GM19023 (cell line): Measurements from ENCODE around the gene MACROD2.
"Not testable (repeated sequence)": the region's sequence is repeated elsewhere in the genome, so short reads cannot be mapped to it uniquely, and the experiment has no call there.

Source experiments
- ATAC-seq: cut with Tn5 transposase; IDR thresholded peaks from one replicate; pipeline ENCODE4 v1.9.1; 2021; ENCODE audit warnings: mild to moderate bottlenecking, moderate library complexity; ENCODE audit not compliant: unreplicated experiment

Gene MACROD2

DNA sequence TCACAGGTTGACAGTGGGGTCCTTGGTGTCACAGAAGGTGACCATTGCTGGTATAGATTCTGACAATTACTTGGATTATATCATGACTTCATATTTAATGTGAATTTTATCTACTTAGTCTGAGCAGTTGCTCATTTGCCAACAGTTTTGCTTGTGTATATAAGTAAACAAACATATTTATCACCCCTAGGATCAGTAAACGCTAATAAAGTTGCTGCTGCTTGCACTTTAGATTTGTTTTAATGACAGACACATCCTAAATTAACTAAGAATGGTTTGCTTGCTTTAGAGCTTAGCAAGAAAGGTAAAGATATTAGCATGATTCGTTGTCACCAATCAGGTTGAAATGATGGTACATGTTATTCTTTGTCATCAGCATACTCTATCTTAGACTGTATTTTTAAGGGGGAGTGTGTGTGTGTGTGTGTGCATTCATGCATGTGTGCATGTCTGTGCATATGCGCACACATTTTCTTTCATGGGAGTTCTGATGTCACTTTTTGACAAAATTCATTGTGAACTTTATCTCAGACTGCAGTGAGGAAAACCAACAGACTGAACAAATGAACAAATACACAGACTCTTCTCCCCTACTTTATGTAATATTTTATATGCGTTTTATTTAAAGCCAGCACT is 1124.7 kb downstream of the MACROD2 start:
- no peak for ATAC-seq

DNA sequence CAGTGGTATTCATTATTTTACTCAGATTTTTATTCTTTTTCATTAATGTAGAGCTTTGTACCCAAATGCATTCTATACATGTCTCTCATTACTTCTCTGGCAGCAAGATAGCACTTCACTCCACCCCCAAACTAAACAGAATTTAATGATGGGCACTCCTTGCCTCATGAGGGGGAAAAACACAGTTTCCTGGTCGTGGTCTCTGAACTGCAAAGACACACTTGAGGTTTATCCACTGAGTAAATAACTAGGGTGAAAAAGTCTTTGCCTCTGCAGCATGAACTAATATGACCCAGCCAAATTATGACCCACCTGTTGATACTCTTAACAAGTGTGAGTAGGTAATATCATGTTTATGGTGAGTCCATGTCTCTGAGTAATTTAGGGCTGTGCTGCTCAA is 1127.3 kb downstream of the MACROD2 start:
- ATAC-seq = no peak

DNA sequence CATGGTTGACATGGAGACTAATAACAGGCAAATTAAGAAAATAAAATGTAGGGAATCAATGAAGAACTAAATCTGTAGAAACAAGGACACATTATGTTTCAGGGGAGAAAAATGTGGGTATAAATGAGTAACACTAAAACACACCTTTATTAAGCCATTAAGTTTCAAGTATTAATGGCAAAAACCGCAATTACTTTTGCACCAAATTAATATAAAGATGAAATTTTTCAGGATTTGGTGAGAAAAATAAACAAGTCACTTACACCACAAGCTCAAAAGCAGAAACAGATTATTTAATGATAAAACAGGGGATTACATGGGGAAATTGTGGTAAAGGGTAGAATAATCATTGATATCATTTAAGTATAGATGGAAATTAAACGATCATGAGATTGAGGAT is 1135.9 kb downstream of the MACROD2 start:
- ATAC-seq = no peak

DNA sequence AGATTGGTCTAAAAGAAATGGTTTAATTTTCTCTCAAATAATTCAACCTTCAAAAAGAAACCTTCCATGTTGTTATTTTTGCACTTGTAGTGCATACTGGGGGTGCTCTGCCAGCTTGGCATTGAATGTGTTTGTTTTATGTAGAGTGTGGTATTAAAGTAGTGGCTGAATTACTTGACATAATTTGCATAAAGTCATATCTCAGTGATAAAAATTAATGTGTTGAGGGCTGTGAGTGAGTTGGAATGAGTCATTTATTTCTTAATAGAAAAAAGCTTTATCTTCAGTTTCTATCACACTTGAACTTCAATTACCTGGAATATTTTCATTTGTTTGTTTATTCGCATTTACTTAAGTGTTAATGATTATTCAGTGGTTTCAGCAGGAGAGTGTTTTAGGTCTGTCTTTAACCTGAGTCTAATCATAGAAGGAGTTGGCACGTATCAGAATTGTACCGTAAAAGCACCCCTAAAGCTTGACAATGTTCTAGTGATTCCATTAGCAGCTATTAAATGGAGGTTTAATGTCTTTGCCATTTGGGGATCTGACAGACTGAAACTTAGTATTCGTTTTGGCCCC is 1143.3 kb downstream of the MACROD2 start:
- no peak for ATAC-seq

DNA sequence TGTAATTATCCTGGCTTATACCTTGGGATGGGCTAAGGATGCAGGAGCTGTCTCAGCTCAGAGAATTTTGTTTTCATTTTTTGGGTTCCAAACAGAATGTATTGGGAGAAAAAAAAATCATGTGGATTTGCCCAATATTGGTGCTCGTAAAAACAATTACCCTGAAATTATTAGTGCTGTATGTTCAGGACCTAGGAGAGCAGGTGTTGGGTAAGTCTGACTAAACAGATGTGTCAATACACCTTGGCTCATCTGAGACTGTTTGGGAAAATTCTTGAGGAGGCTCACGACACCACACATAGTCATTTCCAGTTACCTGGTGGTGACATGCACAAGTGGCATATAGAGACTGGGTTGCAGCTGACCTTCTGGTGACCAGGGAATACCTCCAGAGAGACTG is 1144.2 kb downstream of the MACROD2 start:
- ATAC-seq = no peak

DNA sequence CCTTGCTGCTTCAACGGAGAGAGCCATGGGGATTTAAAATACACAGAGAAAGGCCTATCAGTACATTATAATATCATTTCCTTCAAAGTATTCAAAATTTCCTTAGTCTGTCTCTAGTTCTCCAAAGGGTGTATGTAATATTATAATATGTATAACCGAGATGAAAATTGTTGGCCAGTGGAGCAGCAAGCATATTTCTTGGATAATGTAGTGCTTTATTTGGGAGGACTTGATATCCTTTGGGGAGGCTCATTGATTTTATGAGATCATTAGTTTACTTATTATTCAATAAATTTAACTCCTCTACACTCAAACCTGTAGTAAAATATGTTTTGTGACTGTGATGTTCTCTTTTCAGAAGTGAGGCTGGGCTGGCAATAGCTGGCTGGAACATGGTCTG is 1145.0 kb downstream of the MACROD2 start:
- no peak for ATAC-seq

DNA sequence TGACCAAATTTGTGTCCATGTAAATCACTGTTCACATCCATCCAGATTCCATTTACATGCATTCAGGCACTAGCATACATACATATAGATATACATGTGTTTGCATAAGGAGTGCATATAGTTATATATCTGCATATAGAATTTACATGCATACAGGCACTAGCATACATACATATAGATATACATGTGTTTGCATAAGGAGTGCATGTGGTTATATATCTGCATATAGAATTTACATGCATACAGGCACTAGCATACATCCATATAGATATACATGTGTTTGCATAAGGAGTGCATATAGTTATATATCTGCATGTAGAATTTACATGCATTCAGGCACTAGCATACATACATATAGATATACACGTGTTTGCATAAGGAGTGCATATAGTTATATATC is 1145.6 kb downstream of the MACROD2 start:
- ATAC-seq = not testable (repeated sequence)

DNA sequence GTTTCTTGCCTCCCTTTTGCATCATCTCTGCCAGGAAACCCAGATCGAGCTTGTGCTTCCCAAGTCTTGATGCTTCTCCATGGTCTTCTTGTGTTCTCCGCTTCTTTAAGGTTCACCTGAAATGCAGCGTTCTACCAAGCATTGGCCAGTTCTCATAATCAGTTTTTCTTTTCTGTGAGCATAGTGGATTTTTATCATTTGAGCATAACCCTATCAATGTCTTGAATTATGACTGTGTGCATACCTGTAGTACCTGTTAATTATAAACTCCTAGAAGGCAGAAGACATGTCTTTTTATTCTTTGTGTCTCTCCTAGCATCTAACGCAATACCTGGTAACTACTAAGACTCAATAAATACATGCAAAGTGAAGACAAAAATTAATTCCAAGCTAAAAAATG is 1146.5 kb downstream of the MACROD2 start:
- ATAC-seq = no peak

DNA sequence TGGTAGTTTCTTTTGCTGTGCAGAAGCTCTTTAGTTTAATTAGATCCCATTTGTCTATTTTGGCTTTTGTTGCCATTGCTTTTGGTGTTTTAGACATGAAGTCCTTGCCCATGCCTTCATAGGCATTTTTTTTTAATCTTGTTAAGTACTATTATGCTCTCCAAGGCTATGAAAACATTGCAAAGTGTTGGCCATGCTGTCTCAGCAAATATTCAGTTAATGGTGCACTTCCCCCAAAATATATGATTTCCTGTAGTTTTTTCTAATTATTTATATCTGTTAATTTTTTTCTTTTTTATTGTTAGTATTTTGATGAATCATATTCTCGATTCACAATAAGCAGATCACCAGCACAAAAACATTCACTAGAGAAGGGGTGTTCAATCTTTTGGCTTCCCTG is 1148.2 kb downstream of the MACROD2 start:
- ATAC-seq = no peak

DNA sequence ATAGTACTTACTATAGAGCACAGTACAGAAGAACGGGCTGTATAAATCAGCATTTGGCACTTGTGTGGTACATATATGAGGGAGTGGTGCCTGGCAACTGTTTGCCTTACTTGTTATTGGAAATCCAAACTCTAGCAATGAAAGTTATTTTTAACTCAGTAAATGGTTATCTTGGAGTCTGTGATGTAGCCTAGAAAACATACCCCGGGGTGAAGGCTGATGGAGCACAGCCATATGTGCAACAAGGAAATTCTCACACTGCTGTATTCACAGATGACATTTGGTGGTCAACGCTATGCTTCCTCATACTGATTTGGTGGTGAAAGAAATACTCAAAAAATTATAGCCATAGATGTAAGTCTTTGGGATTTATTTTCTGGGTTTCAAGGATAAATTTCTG is 1149.6 kb downstream of the MACROD2 start:
- ATAC-seq = no peak

DNA sequence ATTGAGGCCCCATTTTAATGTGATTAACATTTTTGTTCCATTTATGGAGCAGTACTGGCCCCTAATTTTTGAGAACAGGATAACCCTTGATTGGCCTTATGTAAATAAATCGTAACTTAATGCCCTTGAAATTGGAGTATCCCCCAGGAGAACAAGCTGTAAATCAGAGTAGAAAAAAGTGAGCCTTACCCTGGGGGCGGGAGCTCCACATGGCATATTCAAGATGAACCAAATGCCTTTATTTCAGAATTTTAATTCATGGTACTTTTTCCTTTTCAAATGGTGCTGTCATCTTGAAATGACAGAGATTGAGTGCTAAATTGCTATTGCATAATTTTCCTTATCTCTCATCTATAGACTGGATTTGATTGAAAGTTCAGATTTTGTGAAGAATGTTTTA is 1151.6 kb downstream of the MACROD2 start:
- ATAC-seq = no peak

DNA sequence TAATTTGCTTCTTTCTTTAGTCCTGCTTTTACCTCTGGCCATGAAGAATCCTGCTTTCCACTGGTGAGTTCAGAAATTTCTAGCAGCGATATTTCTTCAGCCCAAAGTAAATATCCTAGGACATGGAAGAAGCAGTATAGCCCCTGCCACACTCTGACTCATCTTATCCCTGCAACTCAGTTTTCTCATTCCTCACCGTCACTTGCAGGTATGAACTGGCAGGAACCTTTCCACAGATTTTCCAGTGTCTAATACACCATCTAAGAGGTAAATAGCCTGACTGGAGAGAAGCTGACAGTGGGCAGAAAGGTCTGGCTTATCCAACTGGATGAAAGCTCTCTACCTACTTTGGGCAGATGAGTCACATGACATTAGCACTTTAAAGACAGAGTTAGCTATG is 1158.8 kb downstream of the MACROD2 start:
- no peak for ATAC-seq

DNA sequence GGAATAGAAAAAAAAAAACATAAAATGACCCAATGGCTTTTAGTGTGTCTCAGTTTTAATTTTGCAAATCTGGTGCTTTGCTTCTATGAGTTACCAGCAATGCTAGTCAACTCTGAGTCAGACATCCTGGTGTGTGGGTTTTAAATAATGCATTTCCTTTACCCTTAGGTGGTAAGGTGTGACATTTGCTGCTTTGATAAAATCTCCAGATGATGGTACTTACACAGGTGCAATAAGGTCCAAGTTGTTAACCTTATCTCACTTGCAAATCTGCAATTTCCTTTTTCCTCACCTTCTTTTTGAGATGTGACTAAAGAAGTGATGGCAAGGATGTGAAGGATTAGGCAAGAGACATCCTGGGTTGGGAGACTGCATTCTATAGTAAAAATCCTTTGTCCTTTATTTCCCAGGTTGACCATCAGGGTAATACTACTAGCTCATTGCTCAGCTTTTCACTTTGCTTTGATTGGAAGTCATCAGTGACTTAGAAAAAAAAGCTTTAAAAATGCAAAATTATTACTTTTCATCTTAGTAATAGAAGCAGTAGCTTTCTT is 1160.6 kb downstream of the MACROD2 start:
- no peak for ATAC-seq

DNA sequence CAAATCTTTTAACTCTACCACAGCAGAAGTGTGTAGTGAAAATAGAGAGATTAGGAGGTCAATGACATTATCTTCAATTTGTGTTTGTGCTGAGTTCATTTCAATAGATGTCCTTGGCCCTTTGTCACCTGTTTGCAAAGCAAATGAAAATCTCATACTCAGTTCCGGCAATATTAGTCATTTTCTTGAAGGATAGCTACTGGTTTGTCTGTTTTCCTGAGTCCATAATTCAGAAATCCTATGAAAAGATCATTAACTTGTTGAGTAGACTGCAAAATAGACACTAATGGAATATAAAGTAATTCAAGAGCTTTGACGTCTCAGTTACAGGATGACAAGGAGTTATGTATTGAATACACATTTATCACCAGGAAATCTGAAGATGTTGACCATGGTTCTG is 1163.2 kb downstream of the MACROD2 start:
- no peak for ATAC-seq

DNA sequence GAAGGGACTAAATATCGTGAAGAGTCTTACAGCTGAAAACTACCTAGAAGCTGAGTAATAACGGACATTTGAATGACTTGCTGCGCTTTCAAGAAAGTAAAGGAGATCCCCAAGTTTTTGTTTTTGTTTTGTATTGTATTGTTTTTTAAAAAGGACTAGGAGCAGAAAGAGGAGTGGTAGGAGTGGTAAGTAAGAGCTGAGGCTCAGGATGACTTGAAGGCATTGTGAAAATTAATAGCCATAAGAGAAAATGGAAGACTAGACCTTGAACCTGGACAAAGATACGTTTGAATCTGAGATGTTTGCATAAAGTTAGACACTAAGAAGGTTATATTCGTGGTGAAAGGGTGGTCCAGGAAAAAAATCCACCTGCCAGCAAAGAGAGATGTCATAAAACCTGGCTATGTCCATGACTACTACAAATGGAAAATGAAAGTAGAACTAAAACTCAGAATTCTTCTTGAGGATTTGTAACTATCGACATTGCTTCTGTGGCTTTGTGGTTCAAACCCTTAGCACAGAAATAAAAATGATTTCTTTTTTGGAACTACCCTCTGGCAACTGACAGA is 1166.8 kb downstream of the MACROD2 start:
- ATAC-seq = peak; percentile 85

DNA sequence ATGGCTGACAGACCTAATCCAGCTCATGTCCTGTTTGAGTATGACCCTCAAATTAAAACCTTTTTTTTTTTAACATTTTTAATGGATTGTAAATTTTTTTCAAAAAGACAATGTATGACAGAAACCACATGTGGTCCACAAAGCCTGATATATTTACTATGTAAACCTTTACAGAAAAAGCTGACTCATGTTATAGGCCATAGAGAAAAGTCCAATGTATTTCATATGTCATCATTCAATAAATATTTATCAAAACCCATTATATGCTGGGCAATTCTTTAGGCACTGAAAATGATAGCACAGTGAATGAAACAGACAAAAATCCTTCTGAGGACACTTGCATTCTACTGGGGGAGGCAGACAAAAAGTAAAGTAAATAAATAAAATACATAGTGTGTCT is 1168.3 kb downstream of the MACROD2 start:
- ATAC-seq = no peak

DNA sequence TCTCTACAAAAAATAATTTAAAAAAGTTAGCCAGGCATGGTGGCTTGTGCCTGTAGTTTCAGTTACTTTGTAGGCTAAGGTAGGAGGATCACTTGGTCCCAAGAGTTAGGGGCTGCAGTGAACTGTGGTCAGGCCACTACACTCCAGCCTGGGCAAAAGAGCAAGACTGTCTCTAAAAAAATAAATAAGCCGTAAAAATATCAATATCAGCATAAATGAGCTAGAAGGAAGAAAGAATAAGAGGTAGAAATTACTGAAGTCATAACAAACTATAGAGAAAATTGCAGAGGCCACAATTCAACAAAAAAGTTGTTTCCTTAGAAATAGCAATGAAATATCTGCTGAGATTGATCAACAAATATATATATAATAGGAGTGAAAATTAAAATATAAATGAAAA is 1169.4 kb downstream of the MACROD2 start:
- no peak for ATAC-seq

DNA sequence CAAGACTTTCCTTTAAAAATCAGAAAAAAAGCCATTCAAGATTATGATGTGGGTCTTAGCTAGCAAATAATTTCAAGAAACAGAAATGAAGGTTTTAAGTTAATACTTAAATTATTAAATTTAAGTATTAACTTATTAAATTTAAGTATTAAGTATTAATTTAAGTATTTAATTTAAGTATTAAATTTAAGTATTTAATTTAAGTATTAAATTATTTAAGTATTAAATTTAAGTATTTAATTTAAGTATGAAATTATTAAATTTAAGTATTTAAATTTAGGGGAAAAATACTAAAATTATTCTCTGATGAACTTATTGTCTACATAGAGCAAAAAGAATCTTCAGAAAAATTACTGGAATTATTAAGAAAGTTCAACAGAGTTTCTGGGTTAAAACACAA is 1171.4 kb downstream of the MACROD2 start:
- no peak for ATAC-seq

DNA sequence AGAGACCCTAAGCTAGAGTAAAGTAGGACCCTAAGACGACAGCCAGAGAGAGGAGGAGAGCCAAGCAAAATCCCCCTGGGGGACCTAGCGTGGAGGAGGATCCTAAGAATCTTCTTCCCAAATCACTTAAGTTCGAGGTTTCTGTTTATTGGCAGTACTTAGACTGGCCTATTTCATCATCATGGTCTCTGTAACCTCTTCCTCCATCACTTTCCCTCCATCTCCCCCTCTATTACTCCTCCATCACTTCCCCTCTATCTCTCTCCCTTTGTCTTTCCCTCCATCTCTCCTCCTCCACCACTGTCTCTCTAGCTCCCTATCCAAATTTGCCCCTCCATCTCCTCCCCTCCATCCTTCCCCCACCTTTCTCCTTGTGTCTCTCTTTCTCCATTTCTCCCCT is 1175.7 kb downstream of the MACROD2 start:
- ATAC-seq = no peak

DNA sequence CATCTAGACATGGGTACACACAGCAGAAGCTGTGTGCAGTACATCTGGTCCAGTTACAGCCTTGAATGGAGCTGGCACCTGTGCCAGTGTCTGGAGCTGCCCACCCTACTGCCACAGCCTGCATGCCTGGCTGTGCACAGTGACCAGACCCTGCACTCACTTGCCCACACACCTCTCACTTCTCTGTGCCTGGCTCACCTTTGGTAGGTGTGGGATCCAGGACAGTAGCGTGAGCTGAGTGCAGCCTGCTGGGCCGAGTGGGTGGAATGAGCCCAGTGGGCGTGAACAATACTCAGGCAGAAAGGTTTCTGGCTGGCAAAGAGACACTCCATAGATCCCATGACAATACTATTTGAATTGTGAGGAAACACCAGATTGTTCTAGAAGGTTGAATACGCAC is 1181.6 kb downstream of the MACROD2 start:
- ATAC-seq = no peak

DNA sequence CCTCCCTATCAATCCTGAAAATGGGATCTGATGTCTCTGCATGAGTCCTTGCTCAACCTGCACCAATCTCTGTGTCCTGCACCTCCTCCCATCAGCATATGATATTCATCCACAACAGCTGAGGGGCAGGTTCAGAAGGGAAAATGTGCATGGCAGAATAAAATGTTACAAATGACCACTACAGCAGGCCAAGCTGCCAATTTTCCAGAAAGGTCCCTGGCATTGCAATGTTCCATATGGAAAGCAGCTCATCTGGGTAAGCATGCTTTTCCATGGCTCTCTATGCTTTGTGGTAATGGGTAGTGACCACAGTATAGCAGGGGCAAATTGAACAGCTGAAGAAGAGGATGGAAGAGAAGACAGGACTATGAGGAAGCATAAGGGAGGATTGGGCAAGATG is 1183.3 kb downstream of the MACROD2 start:
- no peak for ATAC-seq

DNA sequence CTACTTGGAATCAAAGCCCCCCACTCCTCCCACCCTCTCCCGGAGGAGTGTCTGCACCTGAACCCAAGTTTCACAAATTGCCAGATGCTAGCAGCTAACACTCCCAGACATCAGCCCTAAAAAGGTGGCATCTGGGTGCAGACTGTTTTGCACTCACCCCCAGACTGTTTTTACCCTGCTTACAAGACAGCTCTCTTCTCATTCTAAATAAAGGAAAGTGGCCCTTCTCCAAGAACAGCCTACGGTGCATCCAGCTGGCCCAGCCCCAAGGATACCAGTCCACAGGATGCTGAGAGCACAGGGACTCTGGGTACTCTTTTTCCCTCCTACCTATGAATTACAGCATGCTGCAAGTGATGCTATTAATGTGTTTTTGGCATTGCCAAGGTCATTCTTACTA is 1184.1 kb downstream of the MACROD2 start:
- ATAC-seq = no peak

DNA sequence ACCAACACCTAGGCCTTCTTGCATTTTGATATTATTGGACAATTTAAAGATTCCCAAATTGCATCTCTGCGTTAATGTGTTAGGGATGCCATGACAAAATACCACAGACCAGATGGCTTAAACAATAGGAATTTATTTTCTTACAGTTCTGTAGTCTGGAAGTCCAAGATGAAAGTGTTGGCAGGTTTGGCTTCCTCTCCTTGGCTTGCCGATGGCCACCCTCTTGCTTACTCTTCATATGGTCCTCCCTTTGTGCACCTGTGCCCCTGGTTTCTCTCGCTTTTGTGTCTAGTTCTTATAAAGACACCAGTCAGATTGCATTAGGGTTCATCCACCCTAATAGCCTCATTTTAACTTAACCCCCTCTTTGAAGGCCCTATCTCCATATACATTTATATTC is 1184.5 kb downstream of the MACROD2 start:
- no peak for ATAC-seq
